Muscle of leg (tissue), 11 donors: ENCODE measurements around the gene SEC14L5. TPM values are rescaled to one million over a fixed set of nuclear protein-coding genes. Genes with fewer than 3 reads are reported as not detected.

Source experiments
- DNase-seq: peaks from one replicate; pipeline ENCODE4 v3.0.0; 2013
- H3K27ac ChIP-seq: one replicate; pipeline ENCODE4 v1.5.1; 2013; ENCODE audit warnings: mild to moderate bottlenecking, low read length, control low read depth
- H3K27me3 ChIP-seq: one replicate; pipeline ENCODE4 v1.6.1; 2013; ENCODE audit warnings: low read length; ENCODE audit not compliant: control insufficient read depth, insufficient read depth
- H3K36me3 ChIP-seq: one replicate; pipeline ENCODE4 v1.6.1; 2013; ENCODE audit warnings: low read length; ENCODE audit not compliant: control insufficient read depth, insufficient read depth
- H3K4me1 ChIP-seq: one replicate; pipeline ENCODE4 v1.6.1; 2013; ENCODE audit warnings: low read length; ENCODE audit not compliant: control insufficient read depth, insufficient read depth
- H3K4me3 ChIP-seq: one replicate; pipeline ENCODE4 v1.5.1; 2013; ENCODE audit warnings: low read length, control low read depth
- H3K9me3 ChIP-seq: replicated peaks from 2 replicates; pipeline ENCODE4 v1.6.1; 2013; ENCODE audit warnings: low read depth, low read length; ENCODE audit not compliant: control insufficient read depth
- WGBS: methylation state at CpG from one replicate; pipeline ENCODE4 v1.1.5; 2013; ENCODE audit warnings: missing lambda C conversion rate; ENCODE audit not compliant: insufficient coverage; 5-methylcytosine and 5-hydroxymethylcytosine counted together
- polyA plus RNA-seq, 8 donors: library from polyadenylated mRNA; unstranded; fragments of 120-200 nt; gene quantifications; one replicate each; pipeline versions ENCODE4 v1.2.1 to v1.2.3, GENCODE V29; 2013; ENCODE audit warnings: inconsistent platforms in 1 of 8, low replicate concordance in 1 of 8; ENCODE audit not compliant: insufficient read length in 8 of 8, insufficient read depth in 1 of 8
- total RNA-seq: library from RNA; stranded (reverse); fragments of 120-200 nt; gene quantifications from one replicate; pipeline ENCODE4 v1.2.4, GENCODE V29; 2013

SEC14L5 gene
- total and polyA plus RNA-seq, 9 donors: 0.40 to 1.00 (median 0.84) TPM

DNA sequence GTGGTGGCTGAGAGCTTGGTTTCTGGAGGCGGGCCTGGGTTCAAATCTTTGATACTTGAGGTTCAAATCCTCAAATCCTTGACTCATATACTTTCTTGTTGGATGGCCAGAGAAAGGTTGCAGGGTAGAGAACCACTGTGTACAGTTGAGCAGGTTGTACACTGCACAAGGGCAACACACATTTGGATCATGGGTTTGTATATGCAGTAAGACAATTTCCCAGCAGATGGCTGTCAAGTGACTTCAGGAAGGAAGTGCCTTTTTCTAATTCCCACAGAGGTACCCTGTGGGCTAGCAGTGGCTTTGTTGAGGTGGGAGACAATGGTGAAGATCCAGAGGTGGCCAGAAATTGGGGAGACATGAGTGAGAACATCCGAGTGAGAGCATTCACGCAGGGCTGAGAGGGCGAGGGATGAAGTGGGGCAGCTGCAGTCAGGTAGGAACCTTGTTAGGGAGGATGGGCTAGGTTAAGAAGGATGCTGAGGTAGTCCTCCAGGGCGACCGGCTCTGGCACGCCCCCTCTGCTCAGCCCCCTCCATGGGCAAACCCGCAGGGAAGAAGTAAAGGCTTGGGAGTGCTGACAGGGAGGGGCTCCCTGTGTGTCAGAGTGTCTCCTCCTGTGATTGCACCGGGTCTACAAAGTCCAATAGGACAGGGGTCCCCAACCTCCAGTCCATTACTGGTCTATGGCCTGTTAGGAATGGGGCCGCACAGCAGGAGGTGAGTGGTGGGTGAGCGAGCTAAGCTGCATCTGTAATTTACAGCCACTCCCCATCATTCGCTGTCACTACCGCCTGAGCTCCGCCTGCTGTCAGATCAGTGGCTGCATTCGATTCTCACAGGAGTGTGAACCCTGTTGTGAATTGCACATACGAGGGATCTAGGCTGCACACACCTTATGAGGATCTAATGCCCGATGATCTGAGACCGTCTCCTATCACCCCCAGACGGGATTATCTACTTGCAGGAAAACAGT, 104.9 kb downstream of the SEC14L5 start:
- Histone ChIP-seq H3K36me3 (no peaks in the 10 kb centered on the region), H3K4me3 (no peak overlapping the region), H3K27ac (no peak overlapping the region), H3K9me3 (no peaks in the 10 kb centered on the region), H3K4me1 (no peaks in the 10 kb centered on the region), H3K27me3 (peaks cover 2% of the 10 kb centered on the region)
- 73% methylated on average over 8 of the region's 19 CpGs for WGBS
- no peak for DNase-seq

DNA sequence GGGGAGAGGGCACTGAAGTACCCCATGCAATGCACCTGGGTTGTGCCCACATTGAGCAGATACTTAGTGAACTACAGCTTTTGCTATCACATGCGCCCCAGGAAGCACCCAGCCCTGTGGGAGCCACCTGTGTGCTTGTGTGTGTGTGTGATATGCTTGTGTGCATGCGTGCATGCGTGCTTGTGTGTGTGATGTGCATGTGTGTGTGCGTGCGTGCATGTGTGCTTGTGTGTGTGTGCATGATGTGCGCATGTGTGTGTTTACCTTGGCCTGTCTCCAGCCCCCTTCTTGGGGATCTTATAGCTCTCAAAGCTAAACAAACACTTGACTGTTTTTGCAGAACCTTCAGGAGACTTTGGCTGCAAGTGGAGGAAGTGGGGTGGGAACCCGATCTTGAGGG, 106.8 kb downstream of the SEC14L5 start:
- no peaks in the 10 kb centered on the region for H3K9me3 ChIP-seq
- no peak overlapping the region for H3K4me3 ChIP-seq
- H3K4me1 ChIP-seq: no peaks in the 10 kb centered on the region
- DNase-seq: no peak
- no peak overlapping the region for H3K27ac ChIP-seq
- H3K36me3 ChIP-seq: no peaks in the 10 kb centered on the region
- H3K27me3 ChIP-seq: peaks cover 2% of the 10 kb centered on the region
- no CpG with 5 or more reads among the region's 7 CpGs for WGBS

DNA sequence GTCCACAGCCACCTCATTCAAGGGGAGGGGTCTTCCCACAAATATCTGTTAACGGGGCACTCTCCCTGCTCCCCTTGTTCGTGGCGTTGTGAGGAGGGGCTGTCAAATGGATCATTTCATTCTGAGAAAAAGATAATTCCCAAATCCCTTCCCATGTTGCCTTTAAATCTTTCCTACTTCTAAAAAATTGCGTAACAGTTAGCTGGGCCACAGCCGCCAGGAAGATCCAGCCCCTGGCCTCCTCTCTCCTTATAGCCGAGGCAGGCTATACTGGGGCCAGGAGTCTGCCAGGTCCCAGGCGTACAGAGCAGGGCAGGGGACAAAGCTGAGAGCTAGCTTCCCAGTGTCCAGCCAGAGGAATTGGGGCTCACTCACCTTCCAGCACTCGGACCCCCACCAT, 107.2 kb downstream of the SEC14L5 start:
- H3K4me3 ChIP-seq: no peak overlapping the region
- no peaks in the 10 kb centered on the region for H3K4me1 ChIP-seq
- no peaks in the 10 kb centered on the region for H3K36me3 ChIP-seq
- H3K27ac ChIP-seq: no peak overlapping the region
- WGBS: 44% methylated on average over 5 of the region's 8 CpGs
- no peaks in the 10 kb centered on the region for H3K9me3 ChIP-seq
- peaks cover 2% of the 10 kb centered on the region for H3K27me3 ChIP-seq
- DNase-seq: no peak

DNA sequence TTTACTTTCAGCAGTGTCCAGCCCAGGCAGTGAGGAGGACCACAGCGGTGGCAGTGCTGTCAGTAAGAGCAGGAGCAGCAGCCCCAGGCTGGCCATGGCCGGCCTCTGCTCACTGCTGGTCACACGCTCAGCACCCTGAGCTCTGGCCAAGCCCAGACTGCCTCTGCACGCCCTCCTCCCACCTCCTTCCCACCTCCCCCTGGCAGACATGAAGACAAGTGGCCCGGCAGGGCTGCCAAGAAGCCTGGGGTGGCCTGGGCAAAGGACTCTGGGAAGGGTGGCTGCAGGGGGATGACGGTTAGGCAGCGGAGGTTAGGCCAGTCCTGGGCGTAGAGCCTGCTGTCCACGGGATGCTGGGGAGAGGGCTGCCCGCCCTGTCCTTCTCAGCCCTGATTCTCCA, 107.7 kb downstream of the SEC14L5 start, which contains the start of gene C16orf89:
C16orf89 (minus strand) TSS at position 144 of the 400 bp plus-strand sequence; CDS start at position 96, 48 bp downstream.
- H3K27ac ChIP-seq: no peak within 1 kb of the TSS
- 53% methylated on average over 5 of the region's 10 CpGs for WGBS
- peaks cover 2% of the 10 kb centered on the region for H3K27me3 ChIP-seq
- no peaks in the 10 kb centered on the region for H3K36me3 ChIP-seq
- no peak for DNase-seq
- H3K9me3 ChIP-seq: no peaks in the 10 kb centered on the region
- no peaks in the 10 kb centered on the region for H3K4me1 ChIP-seq
- H3K4me3 ChIP-seq: no peak within 1 kb of the TSS

DNA sequence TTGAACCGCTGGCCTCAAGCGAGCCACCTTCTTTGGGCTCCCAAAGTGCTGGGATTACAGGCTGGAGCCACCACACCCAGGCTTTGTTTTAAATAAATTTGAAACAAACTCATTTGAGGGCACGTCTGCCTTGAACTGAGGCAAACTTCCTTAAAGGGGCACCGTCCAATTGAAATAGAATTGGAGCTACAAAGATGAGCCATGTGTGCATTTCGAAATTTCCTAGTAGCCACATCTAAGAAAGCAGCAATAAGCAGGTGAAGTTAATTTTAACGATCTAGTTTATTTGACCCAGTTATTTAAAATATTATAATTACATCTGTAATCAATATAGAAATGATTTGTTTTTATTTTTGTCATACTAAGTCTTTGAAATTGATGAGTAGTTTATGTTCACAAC, 108.4 kb downstream of the SEC14L5 start:
- no peak for DNase-seq
- Histone ChIP-seq H3K9me3 (no peaks in the 10 kb centered on the region), H3K4me1 (peaks cover 4% of the 10 kb centered on the region), H3K27me3 (peaks cover 2% of the 10 kb centered on the region), H3K36me3 (no peaks in the 10 kb centered on the region), H3K27ac (no peak overlapping the region), H3K4me3 (no peak overlapping the region)
- 90% methylated on average over 2 of the region's 6 CpGs for WGBS

Other genes starting within 250 kb of the SEC14L5 start
- gene ANKS3, start 224.1 kb upstream of the SEC14L5 start, total RNA-seq: 18.0 TPM
- gene ANKS3, start 224.1 kb upstream of the SEC14L5 start, polyA plus RNA-seq: 10 to 100 TPM; 12.0 to 19.6 (median 16.0) TPM
- 0.66 TPM for gene DNAAF8, start 223.8 kb upstream of the SEC14L5 start, total RNA-seq
- gene DNAAF8, start 223.8 kb upstream of the SEC14L5 start, polyA plus RNA-seq: 1 to 10 TPM in 3 of 8 donors, under 1 TPM in 5; 0.46 to 1.4 (median 0.83) TPM
- gene ZNF500, start 191.2 kb upstream of the SEC14L5 start, total RNA-seq: 10.4 TPM
- 10 to 100 TPM in 4 of 8 donors, 1 to 10 TPM in 4; 9.0 to 12.9 (median 9.9) TPM for gene ZNF500, start 191.2 kb upstream of the SEC14L5 start, polyA plus RNA-seq
- not detected for gene SEPTIN12, start 170.0 kb upstream of the SEC14L5 start, total RNA-seq
- gene SEPTIN12, start 170.0 kb upstream of the SEC14L5 start, polyA plus RNA-seq: under 1 TPM in 1 of 8 donors, not detected in 7; 0.30 TPM
- not detected for gene SMIM22, start 163.0 kb upstream of the SEC14L5 start, total RNA-seq
- 1 to 10 TPM in 2 of 8 donors, under 1 TPM in 2, not detected in 4; 0.31 to 3.2 (median 0.94) TPM for gene SMIM22, start 163.0 kb upstream of the SEC14L5 start, polyA plus RNA-seq
- 8.5 TPM for gene ROGDI, start 155.7 kb upstream of the SEC14L5 start, total RNA-seq
- 10 to 100 TPM; 12.8 to 17.0 (median 14.7) TPM for gene ROGDI, start 155.7 kb upstream of the SEC14L5 start, polyA plus RNA-seq
- gene GLYR1, start 111.0 kb upstream of the SEC14L5 start, total RNA-seq: 29.8 TPM
- 10 to 100 TPM; 49.8 to 57.1 (median 51.5) TPM for gene GLYR1, start 111.0 kb upstream of the SEC14L5 start, polyA plus RNA-seq
- 9.9 TPM for gene UBN1, start 110.8 kb upstream of the SEC14L5 start, total RNA-seq
- 10 to 100 TPM; 13.4 to 24.6 (median 19.5) TPM for gene UBN1, start 110.8 kb upstream of the SEC14L5 start, polyA plus RNA-seq
- gene PPL, start 21.2 kb upstream of the SEC14L5 start, total RNA-seq: 1.1 TPM
- gene PPL, start 21.2 kb upstream of the SEC14L5 start, polyA plus RNA-seq: 10 to 100 TPM in 1 of 8 donors, 1 to 10 TPM in 4, under 1 TPM in 3; 0.53 to 18.3 (median 1.1) TPM
- 4.3 TPM for gene NAGPA, start 75.6 kb downstream of the SEC14L5 start, total RNA-seq
- gene NAGPA, start 75.6 kb downstream of the SEC14L5 start, polyA plus RNA-seq: 1 to 10 TPM; 4.1 to 6.4 (median 5.7) TPM
- gene C16orf89, start 107.6 kb downstream of the SEC14L5 start, total RNA-seq: not detected
- 1 to 10 TPM in 1 of 8 donors, under 1 TPM in 7; 0.17 to 5.4 (median 0.39) TPM for gene C16orf89, start 107.6 kb downstream of the SEC14L5 start, polyA plus RNA-seq
- 13.0 TPM for gene ALG1, start 113.5 kb downstream of the SEC14L5 start, total RNA-seq
- 10 to 100 TPM; 10.1 to 13.6 (median 12.2) TPM for gene ALG1, start 113.5 kb downstream of the SEC14L5 start, polyA plus RNA-seq
- gene EEF2KMT, start 139.5 kb downstream of the SEC14L5 start, total RNA-seq: 7.0 TPM
- gene EEF2KMT, start 139.5 kb downstream of the SEC14L5 start, polyA plus RNA-seq: 10 to 100 TPM in 7 of 8 donors, 1 to 10 TPM in 1; 9.5 to 13.0 (median 11.1) TPM